Measurements from ENCODE around the gene ADD1.
A peak's percentile ranks its signal among the peaks of the same experiment; 100 is the strongest.

The ADD1 gene

DNA sequence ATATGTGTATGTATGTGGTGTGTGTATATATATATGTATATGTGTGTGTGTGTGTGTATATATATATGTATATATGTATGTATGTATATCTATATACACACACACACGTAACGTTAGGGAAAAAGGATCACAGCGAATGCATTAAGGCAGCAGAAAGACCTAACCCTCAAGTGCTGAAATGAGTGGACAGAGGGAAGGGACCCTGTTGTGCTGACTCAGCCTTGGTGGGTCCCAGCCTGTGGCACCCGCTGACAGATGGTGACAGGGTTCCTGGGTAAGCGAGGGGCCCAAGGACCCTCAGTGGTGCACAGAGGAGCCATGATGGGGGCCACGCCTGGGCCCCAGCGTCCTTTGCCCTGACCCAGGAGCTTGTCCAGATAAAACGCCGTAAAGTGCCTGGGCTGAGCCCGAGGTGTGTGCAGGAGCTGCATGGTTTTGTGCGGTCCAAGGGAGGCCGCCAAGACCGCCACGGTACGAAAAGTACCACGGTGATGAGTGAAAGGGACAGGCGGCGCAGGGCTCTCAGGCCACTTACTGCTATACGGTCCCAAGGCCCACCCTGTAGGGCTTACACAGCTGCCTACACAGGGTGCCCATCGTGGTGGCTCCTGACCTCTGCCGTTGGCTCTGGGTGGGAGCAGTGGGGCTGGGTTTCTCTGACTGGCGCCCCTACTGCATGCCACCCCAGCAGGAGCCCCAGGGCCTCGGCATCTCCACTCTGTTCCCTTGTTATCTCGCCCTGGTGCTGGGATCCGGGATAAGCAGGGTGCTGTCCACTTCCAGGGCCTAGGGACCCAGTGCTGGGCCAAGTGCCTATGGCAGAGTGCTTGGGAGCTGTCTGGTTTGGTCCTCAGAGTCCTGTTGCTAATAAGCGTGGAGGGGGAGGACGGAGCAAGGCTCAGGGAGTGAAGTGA is 40.8 kb upstream of the ADD1 start:
- Mint-ChIP-seq H3K4me1 (peaks cover 69 to 92% of the 10 kb centered on the region in 2 donors), H3K27ac (no peak overlapping the region), H3K36me3 (peaks cover 6 to 18% of the 10 kb centered on the region in 2 donors), H3K4me3 (no peak overlapping the region), H3K27me3 (no peaks in the 10 kb centered on the region), H3K9me3 (no peaks in the 10 kb centered on the region)
- DNase-seq (no peak), ATAC-seq (replicated peaks) (no peak)

DNA sequence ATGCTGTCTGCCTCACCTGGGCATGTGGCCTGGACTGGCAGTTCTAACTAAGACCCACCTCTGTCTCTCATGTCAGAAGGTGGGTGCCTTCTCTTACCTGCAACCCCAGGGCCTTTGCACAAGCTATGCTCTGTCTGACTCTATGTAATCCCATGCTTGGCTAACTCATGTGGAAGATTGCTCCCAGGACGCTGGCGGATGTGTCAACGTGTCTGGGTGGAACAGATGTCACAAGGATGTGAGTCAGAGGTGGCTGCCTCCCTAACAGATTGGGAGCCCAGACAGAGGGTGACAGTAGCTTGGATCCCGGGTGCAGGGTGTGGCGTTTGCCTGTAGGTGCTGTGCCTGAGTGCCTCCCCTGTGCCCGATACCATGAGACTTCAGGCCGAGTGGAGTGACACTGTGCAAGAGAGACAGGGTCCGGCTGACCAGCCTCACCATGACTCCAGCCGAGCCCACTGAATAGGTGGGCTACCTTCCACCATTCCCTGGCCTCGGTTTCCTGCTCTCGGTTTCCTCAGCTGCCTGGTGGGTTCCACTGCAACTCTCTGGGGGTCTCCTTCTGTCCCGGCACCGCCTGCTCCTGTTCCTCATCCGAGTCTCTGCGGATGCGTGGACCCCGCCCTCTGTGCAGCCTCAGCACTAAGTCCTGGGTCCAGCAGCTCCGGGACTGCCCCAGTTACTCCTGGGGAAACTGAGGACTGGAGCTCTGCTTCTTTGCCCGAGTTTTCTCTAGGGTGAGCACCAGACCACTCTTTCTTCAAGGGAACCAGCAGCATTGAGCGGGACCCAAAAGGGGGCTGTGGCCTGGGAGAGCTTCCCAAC is 39.8 kb upstream of the ADD1 start:
- Mint-ChIP-seq H3K4me1 (peaks cover 64 to 89% of the 10 kb centered on the region in 2 donors), H3K36me3 (peaks cover 6 to 18% of the 10 kb centered on the region in 2 donors), H3K27ac (peak overlapping the region; percentile 84), H3K4me3 (no peak overlapping the region), H3K27me3 (no peaks in the 10 kb centered on the region), H3K9me3 (no peaks in the 10 kb centered on the region)
- DNase-seq (no peak), ATAC-seq (replicated peaks) (no peak)

DNA sequence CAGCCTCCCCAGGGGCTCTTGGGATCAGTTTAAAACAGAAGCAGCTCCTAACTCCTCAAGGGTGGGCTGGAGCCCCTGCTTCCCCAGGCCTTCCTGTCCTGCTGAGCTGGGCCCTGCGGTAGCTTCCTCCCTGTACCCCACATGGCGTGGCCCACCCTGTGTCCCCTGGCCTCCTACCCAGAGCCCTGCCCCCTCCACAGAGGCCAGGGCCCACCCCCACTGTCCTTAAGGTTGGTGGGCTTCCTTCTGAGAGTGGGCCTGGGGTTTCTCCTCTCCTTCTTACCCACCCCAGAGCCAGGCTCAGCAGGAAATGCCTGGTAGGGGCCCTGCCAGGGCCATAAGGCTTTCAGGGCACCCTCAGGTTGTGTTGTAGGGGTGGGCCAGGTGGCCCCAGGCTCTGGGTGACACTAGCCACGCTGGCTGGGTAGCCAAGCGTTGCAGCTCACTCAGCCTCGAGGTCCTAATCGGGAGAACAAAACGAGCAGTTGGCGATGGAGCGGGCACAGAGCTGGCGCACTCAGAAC is 39.1 kb upstream of the ADD1 start:
- no peak for DNase-seq
- Mint-ChIP-seq H3K36me3 (peaks cover 6 to 18% of the 10 kb centered on the region in 2 donors), H3K27ac (peak overlapping the region; percentile 84), H3K27me3 (no peaks in the 10 kb centered on the region), H3K4me1 (peaks cover 63 to 87% of the 10 kb centered on the region in 2 donors), H3K9me3 (no peaks in the 10 kb centered on the region), H3K4me3 (peak overlapping the region; percentile 50 to 66)
- no peak for ATAC-seq (replicated peaks)

DNA sequence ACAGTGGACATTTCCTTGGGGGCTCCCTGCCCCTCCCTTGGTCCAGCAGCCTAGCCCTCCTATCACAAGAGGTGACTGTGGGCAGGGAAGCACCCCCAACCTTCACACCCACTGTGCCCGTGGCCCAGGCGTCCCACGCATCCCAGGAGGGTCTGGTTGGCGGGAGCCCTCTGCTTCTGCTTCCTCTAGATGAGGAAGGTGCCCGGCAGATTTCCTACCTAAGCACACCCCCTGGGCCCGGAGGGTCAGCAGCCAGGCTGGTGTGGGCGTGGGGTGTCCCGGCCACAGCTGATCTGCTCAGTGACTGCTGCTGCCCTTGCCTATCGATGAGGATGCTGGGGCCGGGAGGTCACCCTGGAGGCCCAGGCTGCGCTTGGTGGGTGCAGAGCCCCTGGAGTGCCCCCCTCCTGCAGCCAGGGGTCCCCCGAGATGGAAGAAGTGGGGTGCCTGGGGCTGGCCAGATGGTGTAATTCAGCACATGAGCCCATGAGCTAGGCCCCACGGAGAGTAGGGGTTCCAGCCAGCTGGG is 38.6 kb upstream of the ADD1 start:
- Mint-ChIP-seq H3K4me3 (peak overlapping the region; percentile 66 to 74), H3K27me3 (no peaks in the 10 kb centered on the region), H3K27ac (peak overlapping the region; percentile 84), H3K4me1 (peaks cover 65 to 87% of the 10 kb centered on the region in 2 donors), H3K36me3 (peaks cover 8 to 18% of the 10 kb centered on the region in 2 donors), H3K9me3 (no peaks in the 10 kb centered on the region)
- DNase-seq (no peak), ATAC-seq (replicated peaks) (no peak)

DNA sequence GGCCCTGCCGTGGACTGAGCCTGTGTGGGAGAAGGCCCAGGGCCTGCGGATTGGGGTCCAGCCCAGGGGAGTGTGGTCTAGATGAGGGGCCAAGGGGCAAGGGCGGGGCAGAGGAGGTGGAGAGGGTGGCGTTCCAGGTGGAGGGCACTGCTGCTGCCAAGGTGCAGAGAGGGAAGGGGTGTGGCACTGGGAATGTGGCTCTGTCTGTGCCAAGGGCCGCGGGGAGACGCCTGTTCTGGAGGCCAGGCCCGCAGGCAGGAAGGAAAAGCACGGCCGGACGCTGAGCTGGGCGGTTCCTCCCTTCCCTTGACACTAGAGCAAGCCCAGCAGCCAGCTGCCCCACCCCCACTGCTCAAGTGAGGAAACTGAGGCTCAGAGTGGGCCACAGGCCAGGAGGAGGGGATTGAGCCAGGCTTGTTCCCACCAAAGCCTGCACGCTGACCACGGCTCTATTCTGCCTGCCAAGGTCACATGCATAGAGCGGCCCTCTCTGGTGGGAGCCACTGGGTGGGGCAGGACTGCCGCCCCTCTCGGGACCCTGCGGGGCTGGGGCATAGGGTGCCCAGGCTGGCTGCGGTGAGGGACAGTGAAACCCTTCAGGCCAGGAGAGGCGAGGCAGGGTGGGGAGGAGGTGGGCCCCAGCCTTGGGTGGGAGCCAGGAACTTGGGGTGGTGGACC is 37.8 kb upstream of the ADD1 start:
- no peak for DNase-seq
- peaks cover 11 to 18% of the 10 kb centered on the region in 2 donors for H3K36me3 Mint-ChIP-seq
- peak overlapping the region; percentile 92 for H3K27ac Mint-ChIP-seq
- peak in 1 of 2 donors; percentile 11 for ATAC-seq (replicated peaks)
- H3K4me3 Mint-ChIP-seq: peak overlapping the region; percentile 72 to 74
- H3K27me3 Mint-ChIP-seq: no peaks in the 10 kb centered on the region
- peaks cover 68 to 87% of the 10 kb centered on the region in 2 donors for H3K4me1 Mint-ChIP-seq
- H3K9me3 Mint-ChIP-seq: no peaks in the 10 kb centered on the region

DNA sequence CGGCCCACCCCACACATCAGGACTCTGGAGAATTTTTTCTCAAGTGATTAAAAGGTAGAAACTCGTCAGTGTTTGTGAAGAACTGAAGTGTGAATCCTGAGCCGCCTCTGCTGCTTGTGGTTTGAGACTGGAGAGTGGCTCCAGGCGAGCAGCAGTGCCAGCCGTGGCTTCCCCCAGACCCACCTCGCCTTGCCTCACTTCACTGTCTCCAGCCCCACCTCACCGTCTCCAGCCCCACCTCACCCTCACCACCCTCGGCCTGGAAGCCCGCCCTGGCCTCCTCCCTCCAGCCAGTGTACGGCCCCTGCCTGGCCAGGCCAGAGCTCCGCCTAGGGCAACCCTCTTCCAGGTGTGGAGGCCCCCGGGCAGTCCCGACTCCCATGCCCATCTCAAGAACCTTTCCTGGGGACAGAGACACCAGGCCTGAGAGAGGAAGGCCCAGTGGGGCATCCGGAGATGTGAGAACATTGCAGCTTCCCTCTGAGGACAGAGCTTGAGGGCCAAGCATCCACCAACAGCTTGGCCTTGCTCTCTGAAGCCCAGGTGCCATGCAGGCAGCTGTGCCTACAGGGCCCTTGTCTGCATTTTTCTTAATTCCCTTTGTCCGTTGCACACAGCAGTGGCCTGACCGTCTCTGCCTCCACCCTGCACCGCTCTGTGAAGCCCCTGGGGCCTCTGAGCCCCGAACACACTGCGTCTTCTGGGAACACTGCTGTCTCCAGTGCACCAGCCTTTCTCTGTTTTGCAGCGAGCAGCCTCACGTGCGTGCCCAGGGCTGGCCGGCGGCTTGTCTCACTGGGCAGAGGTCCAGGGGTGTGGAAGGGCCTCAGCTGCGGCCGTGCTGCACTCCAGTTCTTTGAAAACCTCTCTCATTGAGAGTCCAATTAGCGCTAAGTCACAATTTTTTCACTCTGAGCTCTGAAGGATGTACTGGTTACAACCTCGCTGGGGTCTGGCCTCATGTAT is 37.0 kb upstream of the ADD1 start:
- H3K4me1 Mint-ChIP-seq: peaks cover 66 to 87% of the 10 kb centered on the region in 2 donors
- H3K27me3 Mint-ChIP-seq: no peaks in the 10 kb centered on the region
- peak overlapping the region; percentile 72 to 74 for H3K4me3 Mint-ChIP-seq
- H3K9me3 Mint-ChIP-seq: no peaks in the 10 kb centered on the region
- peaks cover 11 to 18% of the 10 kb centered on the region in 2 donors for H3K36me3 Mint-ChIP-seq
- no peak for DNase-seq
- peak overlapping the region; percentile 92 for H3K27ac Mint-ChIP-seq
- peak; percentile 67 for ATAC-seq (replicated peaks)

DNA sequence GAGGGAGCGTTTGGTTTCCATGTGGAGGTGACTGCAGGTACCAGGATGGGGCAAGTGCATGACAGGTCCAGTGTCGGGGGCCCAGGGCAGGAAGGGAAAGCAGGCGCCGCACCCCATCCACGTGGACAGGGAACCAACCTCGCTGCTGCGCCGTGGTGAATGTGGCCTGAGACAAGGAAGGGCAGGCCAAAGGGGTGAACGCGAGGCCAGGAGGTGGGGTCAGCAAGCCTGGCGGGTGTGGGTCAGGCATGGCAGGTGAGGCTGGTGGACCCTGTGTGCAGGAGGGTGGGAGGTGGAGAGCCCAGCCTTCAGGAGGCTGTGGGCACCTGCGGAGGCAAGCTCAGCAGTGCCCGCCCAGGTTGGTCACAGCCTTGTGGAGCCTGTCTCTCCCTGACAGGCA is 36.1 kb upstream of the ADD1 start:
- Mint-ChIP-seq H3K9me3 (no peaks in the 10 kb centered on the region), H3K36me3 (peaks cover 11 to 24% of the 10 kb centered on the region in 2 donors), H3K27me3 (no peaks in the 10 kb centered on the region), H3K27ac (peak overlapping the region; percentile 92), H3K4me1 (peaks cover 70 to 90% of the 10 kb centered on the region in 2 donors), H3K4me3 (peak overlapping the region in 1 of 2 donors; percentile 14)
- DNase-seq (no peak), ATAC-seq (replicated peaks) (no peak)

DNA sequence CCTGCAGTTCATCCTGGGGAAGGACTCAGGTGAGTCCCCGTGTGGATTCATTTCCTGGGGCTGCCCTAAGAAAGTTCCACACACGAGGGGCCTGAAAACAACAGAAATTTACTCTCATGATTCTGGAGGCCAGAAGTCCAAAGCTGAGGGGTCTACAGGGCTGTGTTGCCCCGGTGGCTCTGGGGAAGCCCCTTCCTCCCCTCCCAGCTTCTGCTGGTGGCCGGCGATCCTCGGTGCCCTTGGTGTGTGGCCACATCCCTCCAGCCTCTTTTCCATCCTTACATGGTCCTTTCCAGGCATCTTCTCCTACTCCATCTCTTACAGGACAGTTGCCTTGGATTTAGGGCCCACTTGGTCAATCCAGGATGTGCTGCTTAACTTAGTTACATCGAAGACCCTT is 35.6 kb upstream of the ADD1 start:
- Mint-ChIP-seq H3K9me3 (no peaks in the 10 kb centered on the region), H3K27ac (peak overlapping the region; percentile 56), H3K4me1 (peaks cover 70 to 94% of the 10 kb centered on the region in 2 donors), H3K36me3 (peaks cover 13 to 24% of the 10 kb centered on the region in 2 donors), H3K4me3 (peak overlapping the region in 1 of 2 donors; percentile 32), H3K27me3 (no peaks in the 10 kb centered on the region)
- ATAC-seq (replicated peaks) (no peak), DNase-seq (no peak)

DNA sequence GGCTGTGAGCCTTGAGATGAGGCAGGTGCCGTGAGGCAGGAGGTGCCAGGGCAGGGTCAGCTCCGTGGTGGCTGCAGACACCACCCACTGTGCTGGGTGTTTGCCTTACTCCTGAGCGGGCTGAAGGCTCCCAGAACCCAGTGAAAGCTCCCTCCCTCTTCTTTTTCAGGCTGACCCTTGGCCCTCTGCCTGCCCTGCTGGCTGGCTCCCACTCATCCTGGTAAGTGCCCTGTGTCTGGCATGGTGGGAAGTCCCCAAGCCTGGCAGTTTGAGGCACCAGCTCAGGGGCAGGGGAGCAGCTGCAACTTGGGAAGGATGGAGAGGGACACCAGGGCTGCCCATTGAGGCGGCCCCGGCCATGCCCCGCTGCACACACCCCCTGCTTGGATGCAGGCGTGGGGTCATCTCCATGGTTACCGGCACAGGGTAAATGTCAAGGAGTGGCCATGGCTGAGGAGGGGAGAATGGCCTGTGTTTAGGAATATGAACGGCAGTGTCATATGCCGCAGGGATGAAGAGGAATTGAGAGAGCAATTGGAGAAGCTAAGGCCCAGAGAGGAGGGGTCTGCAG is 33.9 kb upstream of the ADD1 start:
- peak overlapping the region in 1 of 2 donors; percentile 50 for H3K4me3 Mint-ChIP-seq
- H3K27me3 Mint-ChIP-seq: no peaks in the 10 kb centered on the region
- ATAC-seq (replicated peaks) (no peak), DNase-seq (no peak)
- peaks cover 77 to 94% of the 10 kb centered on the region in 2 donors for H3K4me1 Mint-ChIP-seq
- H3K9me3 Mint-ChIP-seq: no peaks in the 10 kb centered on the region
- peaks cover 12 to 33% of the 10 kb centered on the region in 2 donors for H3K36me3 Mint-ChIP-seq
- H3K27ac Mint-ChIP-seq: peak overlapping the region; percentile 86

DNA sequence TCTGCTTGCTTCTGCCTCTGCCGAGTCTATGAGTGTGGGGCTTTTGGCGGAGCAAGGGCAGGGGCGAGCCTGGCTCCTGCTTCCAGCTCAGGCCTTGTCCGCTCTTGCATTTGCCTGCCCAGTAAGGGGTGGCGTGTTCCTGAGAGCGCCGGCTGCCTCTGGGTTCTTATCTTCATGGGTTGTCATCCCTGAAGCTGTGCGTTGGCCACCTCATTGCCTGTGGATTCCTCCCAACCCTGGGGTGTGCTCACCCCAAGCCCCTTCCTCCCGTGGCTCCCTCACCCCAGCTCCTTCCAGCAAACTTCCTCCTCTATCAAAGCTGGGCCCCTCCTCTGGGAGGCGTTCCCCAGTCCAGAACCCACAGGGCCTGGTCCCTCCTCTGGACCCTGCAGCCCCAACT is 33.3 kb upstream of the ADD1 start:
- no peaks in the 10 kb centered on the region for H3K27me3 Mint-ChIP-seq
- ATAC-seq (replicated peaks) (no peak), DNase-seq (no peak)
- H3K4me3 Mint-ChIP-seq: peak overlapping the region in 1 of 2 donors; percentile 10
- H3K36me3 Mint-ChIP-seq: peaks cover 12 to 36% of the 10 kb centered on the region in 2 donors
- no peaks in the 10 kb centered on the region for H3K9me3 Mint-ChIP-seq
- peak overlapping the region; percentile 47 for H3K27ac Mint-ChIP-seq
- peaks cover 77 to 94% of the 10 kb centered on the region in 2 donors for H3K4me1 Mint-ChIP-seq

DNA sequence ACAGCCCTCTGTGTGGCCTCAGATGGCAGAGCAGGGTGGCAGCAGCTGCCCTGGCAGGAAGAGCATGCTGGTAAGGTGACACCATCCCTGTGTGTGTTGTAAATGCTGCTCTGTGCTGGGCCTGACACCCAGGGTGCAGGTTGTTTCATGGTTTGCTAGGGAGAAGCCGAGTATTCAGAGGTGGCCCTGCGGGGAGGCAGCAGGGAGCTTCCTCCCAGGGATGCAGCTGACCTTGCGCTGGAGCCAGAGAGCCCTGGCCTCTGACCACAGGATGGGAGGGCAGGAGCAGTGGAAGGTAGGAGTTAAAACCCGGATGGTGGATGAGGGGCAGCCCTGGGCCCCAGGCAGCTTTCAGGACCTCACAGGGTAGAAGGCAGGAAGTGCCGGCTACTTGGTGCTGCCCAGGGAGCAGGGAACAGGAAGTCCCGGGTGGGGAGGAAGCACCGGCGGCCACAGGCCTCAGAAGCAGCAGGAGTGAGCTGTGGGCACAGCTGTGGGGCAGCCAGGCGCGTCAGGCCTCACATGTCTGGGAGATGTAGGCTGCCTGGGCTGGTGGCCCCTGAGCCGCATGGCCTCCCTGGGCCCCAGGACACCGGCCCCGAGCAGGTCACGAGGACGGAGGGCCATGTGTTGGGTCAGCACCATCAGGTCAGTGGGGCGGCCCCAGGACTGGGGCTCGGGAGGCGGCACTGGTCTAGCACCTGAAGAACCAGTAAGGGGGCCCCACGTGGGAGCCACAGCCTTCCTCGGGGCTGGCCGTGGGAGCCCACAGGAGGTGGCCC is 31.6 kb upstream of the ADD1 start:
- peaks cover 20 to 42% of the 10 kb centered on the region in 2 donors for H3K36me3 Mint-ChIP-seq
- peak; percentile 79 to 84 for ATAC-seq (replicated peaks)
- H3K4me1 Mint-ChIP-seq: peaks cover 73 to 94% of the 10 kb centered on the region in 2 donors
- H3K4me3 Mint-ChIP-seq: peak overlapping the region; percentile 88 to 92
- peak; percentile 64 for DNase-seq
- H3K9me3 Mint-ChIP-seq: no peaks in the 10 kb centered on the region
- no peaks in the 10 kb centered on the region for H3K27me3 Mint-ChIP-seq
- H3K27ac Mint-ChIP-seq: peak overlapping the region; percentile 96
